Activated CD8-positive, alpha-beta memory T cell treated with anti-CD3 and anti-CD28 coated beads for 4 hours (primary cell): ENCODE data around the gene COL27A1.
"Not testable (repeated sequence)": the region's sequence is repeated elsewhere in the genome, so short reads cannot be mapped to it uniquely, and the experiment has no call there.

Experiments used
- DNase-seq, 2 donors: peaks; one replicate each; pipeline ENCODE4 v3.0.0-alpha.2; 2020; ENCODE audit warnings: low read depth in 2 of 2

The COL27A1 gene

DNA sequence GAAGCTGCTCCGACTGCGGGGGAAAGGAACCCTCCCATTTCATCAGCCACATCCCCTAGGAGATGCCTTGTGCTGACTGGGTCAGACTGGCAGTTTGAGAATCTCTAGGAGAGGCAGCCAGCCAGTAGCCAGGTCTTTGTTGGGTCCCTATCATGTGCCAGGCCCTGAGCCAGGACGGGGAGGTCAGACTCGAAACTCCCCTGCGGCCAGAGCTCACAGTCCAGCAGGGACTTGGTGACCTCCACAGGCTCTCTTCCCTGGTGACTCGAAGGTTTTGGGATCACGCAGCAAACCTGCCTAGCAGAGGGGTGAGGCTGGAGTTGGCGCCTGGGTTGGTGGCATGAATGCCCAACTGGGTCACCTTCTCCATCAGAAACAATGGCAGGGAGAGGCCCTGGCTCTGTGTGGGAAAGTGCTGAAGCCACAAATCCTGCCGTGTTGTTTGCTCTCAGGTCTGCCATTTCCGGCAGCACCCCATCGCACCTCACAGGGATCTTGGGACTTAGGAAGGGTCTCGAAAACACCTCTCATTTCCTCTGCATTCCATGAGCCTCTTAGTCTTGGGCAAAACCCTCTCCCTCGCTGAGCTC is 153.1 kb downstream of the COL27A1 start:
- DNase-seq, result no peak

DNA sequence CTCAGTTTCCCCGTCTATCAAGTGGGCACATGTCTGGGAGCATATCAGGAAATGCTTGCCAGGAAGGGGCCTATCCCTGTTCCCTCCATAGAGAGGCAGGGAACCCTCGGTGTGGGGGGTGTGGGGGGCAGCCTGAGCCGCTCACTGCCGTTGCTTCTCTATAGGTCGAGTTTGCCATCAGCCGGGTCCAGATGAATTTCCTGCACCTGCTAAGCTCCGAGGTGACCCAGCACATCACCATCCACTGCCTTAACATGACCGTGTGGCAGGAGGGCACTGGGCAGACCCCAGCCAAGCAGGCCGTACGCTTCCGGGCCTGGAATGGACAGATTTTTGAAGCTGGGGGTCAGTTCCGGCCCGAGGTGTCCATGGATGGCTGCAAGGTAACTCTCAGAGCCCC is 153.8 kb downstream of the COL27A1 start:
- DNase-seq, result no peak

DNA sequence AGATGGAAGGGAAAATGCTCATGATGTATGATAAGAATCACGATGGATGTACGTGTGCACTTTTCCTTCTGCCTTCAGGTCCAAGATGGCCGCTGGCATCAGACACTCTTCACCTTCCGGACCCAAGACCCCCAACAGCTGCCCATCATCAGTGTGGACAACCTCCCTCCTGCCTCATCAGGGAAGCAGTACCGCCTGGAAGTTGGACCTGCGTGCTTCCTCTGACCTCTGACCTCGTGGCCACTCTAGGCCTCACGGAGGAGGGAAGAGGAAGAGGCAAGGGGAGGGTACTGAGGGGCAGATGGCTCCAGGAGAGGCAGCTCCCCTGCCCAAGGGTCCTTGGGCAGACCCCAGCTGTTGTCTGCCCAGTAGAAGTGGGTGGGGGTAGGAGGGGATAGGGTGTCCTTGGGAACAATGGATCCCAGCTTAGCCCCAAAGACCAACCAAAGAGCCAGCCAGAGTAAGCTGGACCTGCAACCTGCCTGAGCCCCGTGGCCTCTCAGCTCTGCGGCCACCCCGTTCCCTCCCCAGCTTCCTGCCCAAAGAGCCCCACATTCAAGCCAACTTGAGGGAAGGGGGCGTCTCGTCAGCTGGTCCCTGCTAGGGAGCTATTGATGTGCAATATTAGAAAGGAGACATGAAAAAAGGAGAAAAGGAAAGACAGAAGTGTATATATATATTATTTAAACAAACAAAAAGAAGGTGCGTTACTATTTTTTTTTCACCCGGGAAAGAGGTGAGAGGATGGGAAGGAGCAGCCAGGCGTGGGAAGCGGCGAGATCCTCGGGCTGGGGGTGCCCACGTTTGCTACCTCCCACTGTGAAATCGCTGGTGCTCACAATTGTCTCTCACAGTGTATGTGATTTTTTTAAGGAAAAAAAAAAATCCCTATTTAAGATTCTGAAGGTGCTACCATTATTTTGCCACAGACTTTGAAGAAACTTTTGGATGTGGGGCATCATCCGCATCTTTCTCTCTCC is 155.4 kb downstream of the COL27A1 start:
- no peak for DNase-seq

- no peak for DNase-seq
Observed at GRCh38 chr9:114311571-114312512, 156.5 kb downstream of the COL27A1 start.

DNA sequence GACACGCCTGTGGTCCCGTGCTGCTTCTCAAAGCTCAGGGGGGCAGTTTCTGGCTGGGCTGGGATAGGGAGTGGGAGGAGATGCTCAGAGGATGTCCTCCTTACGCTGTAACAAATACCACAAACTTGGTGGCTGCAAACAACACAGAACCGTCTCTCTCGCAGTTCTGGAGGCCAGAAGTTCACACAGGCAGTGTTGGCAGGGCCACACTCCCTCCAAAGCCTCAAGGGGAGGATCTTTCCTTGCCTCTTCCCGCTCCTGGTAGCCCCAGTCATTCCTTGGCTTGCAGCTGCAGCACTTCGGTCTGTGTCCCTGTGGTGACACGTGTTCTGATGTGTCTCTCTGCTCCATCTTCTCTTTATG is 157.2 kb downstream of the COL27A1 start:
- no peak for DNase-seq

GRCh38 chr9:114313186-114313585 is 157.8 kb downstream of the COL27A1 start:
- no peak for DNase-seq

DNA sequence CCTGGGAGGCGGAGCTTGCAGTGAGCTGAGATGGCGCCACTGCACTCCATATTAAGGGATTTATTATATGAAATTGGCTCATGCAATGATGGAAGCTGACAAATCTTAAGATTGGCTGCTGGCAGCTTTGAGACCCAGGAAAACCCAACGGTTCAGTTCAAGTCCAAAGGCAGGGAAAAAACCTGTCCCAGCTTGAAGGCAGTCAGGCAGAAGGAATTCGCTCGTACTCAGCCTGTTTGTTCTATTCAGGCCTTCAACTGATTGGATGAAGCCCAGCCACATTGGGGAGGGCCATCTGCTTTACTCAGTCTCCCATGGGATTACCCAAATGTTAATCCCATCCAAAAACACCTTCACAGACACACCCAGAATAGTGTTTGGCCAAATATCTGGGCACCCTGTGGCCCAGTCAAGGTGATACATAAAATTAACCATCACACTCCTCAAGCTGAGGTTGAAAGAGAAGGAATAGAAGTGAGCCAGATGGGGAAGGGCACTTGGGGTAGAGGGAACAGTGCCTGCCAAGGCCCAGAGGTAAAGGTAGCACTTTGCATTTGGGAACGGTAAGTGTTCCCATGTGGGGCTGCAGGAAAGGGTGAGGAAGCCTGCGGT is 159.0 kb downstream of the COL27A1 start:
- no peak for DNase-seq

DNA sequence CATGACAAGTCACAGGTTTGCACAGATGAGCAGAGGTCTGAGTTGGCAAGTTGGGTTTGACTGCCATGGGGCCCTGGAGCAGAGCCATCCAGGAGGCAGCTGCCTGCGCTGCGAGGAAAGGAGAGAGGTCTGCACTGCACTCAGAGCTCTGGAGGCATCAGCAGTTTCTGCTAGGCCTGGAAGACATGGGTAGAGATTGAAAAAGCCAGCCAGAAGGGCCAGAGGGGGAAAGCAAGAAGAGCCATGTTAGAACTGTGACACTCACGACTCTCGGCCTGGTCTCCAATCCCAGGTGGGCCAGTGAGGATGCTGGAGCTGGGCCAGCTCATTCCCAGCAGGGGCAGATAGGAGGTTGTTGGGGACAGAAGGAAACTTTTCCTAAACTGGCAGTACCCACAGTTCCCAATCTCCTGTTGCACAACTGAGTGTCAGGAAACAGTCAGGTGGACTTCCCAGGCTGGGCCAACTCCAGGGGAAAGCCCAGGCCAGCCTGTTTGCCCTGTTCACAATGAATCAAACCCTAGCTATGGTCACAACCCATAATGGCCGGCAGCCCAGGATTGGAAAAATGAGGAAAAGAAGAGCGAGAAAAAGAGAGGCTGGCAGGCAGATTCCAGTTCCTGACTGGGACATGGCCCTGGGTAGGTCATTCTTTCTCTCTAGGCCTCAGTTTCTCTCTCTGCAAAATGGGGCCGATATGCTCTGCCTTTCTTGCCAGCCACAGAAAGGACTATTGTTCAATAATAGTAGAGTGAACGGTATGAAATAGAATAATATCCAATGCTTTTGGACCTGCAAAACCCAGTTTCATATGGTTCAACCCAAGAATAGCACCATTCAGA is 159.8 kb downstream of the COL27A1 start:
- DNase-seq, result no peak

- DNase-seq, result no peak
Observed at GRCh38 chr9:114315723-114316363, 160.5 kb downstream of the COL27A1 start.

GRCh38 chr9:114316605-114317230 is 161.4 kb downstream of the COL27A1 start:
- no peak for DNase-seq

GRCh38 chr9:114317665-114318357 is 162.5 kb downstream of the COL27A1 start:
- no peak for DNase-seq

- DNase-seq, result no peak
Observed at GRCh38 chr9:114318416-114318815, 163.1 kb downstream of the COL27A1 start.

- no peak for DNase-seq
Observed at GRCh38 chr9:114319147-114319546, 163.8 kb downstream of the COL27A1 start.

DNA sequence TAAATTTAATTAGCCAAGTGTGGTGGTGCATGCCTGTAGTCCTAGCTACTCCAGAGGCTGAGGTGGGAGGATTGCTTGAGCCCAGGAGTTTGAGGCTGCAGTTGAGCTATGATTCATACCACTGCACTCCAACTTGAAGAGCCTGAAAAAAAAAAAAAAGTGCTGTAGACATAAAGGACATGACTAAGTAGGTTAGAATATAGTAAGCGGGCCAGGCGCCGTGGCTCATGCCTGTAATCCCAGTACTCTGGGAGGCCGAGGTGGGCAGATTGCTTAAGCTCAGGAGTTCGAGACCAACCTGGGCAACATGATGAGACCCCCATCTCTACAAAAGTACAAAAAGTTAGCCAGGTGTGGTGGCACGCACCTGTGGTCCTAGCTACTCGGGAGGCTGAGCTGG is 165.4 kb downstream of the COL27A1 start:
- not testable (repeated sequence) for DNase-seq

- no peak for DNase-seq
Observed at GRCh38 chr9:114321759-114322158, 166.4 kb downstream of the COL27A1 start.

GRCh38 chr9:114322160-114322818 is 167.0 kb downstream of the COL27A1 start:
- not testable (repeated sequence) for DNase-seq

DNA sequence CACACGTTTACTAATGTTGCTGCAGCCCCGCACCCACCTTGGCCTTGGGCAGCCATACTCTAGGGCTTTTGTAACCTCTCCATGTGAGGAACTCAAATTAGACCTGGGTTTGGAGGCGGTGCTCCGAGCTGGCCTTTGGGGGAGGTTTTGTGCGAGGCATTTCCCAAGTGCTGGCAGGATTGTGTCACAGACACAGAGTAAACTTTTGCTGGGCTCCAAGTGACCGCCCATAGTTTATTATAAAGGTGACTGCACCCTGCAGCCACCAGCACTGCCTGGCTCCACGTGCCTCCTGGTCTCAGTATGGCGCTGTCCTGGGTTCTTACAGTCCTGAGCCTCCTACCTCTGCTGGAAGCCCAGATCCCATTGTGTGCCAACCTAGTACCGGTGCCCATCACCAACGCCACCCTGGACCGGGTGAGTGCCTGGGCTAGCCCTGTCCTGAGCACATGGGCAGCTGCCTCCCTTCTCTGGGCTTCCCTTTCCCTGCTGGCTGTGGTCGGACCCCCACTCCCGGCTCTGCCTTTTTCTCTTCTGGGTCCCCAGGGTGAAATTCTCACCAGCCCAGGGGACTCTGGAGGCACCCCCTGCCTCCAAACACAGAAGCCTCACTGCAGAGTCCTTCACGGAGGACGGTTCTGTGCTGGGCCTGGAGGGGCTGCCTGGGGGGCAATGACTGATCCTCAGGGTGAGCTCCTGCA is 167.6 kb downstream of the COL27A1 start, which contains the start of gene ORM1:
TSS of gene ORM1 (plus strand) at position 268 of the 701 bp plus-strand sequence. CDS start at position 304, 36 bp downstream.
- DNase-seq, result not testable (repeated sequence)

GRCh38 chr9:114323849-114324248 is 168.5 kb downstream of the COL27A1 start:
- not testable (repeated sequence) for DNase-seq
